Measurements from ENCODE around the gene LYPD5. TPM values are rescaled to one million over a fixed set of nuclear protein-coding genes. Genes with fewer than 3 reads are reported as not detected.

LYPD5 gene
- total RNA-seq, 1 experiment from 2014 or later: 0.87 TPM

- intact Hi-C loops (cut with micrococcal nuclease; ENCODE audit: unreplicated experiment): no loop called here
- ChIA-PET POLR2A (no interaction called here), CTCF (no interaction called here)
- no peaks in the 10 kb centered on the region for H3K4me1 ChIP-seq (ENCODE audit: control insufficient read depth, insufficient read depth, low read length)
- ATAC-seq (no peak; the same call in none of the 2 replicates), DNase-seq (ENCODE audit: low read depth, low spot score) (no peak)
- in situ Hi-C loops (cut with HindIII; ENCODE audit: low pct_unique_long_range_greater_than_20kb, low sequenced_read_pairs): no loop called here
- H3K9me3 ChIP-seq (ENCODE audit: control insufficient read depth, insufficient read depth, low read depth, low read length): no peaks in the 10 kb centered on the region
- no peaks in the 10 kb centered on the region for H3K36me3 ChIP-seq (ENCODE audit: control insufficient read depth, insufficient read depth, low read length)
- H3K27ac ChIP-seq (ENCODE audit: low read length): no peak overlapping the region
- TF ChIP-seq REST (IDR thresholded peaks at IDR 0.05; ENCODE audit: insufficient read depth in 1 of 2, low read depth in 2 of 2, low read length in 1 of 2) (no peak), TCF7L2 (IDR thresholded peaks at IDR 0.05; ENCODE audit: low read depth, low read length) (no peak), POLR2AphosphoS5 (IDR thresholded peaks at IDR 0.05; ENCODE audit: low read depth, low read length) (no peak), SIN3A (IDR thresholded peaks at IDR 0.05; ENCODE audit: borderline replicate concordance, insufficient read depth, low read depth, low read length) (no peak), CTCF (IDR thresholded peaks at IDR 0.05) (no peak)
- no TSS peak for BruUV-seq (replicated peaks)
- peak overlapping the region; percentile 42 to 57 for H3K4me3 ChIP-seq (ENCODE audit: low read depth in 2 of 2, low read length in 2 of 2)
- H3K27me3 ChIP-seq (ENCODE audit: control insufficient read depth, insufficient read depth, low read length): no peaks in the 10 kb centered on the region
Observed at GRCh38 chr19:43798026-43798545, 4.2 kb downstream of the LYPD5 start.

GRCh38 chr19:43797556-43797955 is 4.7 kb downstream of the LYPD5 start:
- intact Hi-C loops (cut with micrococcal nuclease; ENCODE audit: unreplicated experiment) (no loop called here), in situ Hi-C loops (cut with HindIII; ENCODE audit: low pct_unique_long_range_greater_than_20kb, low sequenced_read_pairs) (no loop called here)
- no peaks in the 10 kb centered on the region for H3K4me1 ChIP-seq (ENCODE audit: control insufficient read depth, insufficient read depth, low read length)
- no peaks in the 10 kb centered on the region for H3K9me3 ChIP-seq (ENCODE audit: control insufficient read depth, insufficient read depth, low read depth, low read length)
- ATAC-seq: no peak
- H3K27ac ChIP-seq (ENCODE audit: low read length): no peak overlapping the region
- no peak for DNase-seq (ENCODE audit: low read depth, low spot score)
- no peak for TF ChIP-seq POLR2AphosphoS5 (IDR thresholded peaks at IDR 0.05; ENCODE audit: low read depth, low read length)
- no peak for TF ChIP-seq REST (IDR thresholded peaks at IDR 0.05; ENCODE audit: insufficient read depth in 1 of 2, low read depth in 2 of 2, low read length in 1 of 2)
- no peak for TF ChIP-seq SIN3A (IDR thresholded peaks at IDR 0.05; ENCODE audit: borderline replicate concordance, insufficient read depth, low read depth, low read length)
- no peak for TF ChIP-seq CTCF (IDR thresholded peaks at IDR 0.05)
- TF ChIP-seq TCF7L2 (IDR thresholded peaks at IDR 0.05; ENCODE audit: low read depth, low read length): no peak
- no peak overlapping the region for H3K4me3 ChIP-seq (ENCODE audit: low read depth in 2 of 2, low read length in 2 of 2)
- no peaks in the 10 kb centered on the region for H3K36me3 ChIP-seq (ENCODE audit: control insufficient read depth, insufficient read depth, low read length)
- H3K27me3 ChIP-seq (ENCODE audit: control insufficient read depth, insufficient read depth, low read length): no peaks in the 10 kb centered on the region
- POLR2A ChIA-PET: no interaction called here
- CTCF ChIA-PET: interaction anchor here (0.7 kb wide), 1 partner anchor 44 kb away, joined by 6 read pairs; no protein-coding TSS in a partner anchor
- no TSS peak for BruUV-seq (replicated peaks)
